ENCODE results near the gene RNF167.

RNF167 gene

DNA sequence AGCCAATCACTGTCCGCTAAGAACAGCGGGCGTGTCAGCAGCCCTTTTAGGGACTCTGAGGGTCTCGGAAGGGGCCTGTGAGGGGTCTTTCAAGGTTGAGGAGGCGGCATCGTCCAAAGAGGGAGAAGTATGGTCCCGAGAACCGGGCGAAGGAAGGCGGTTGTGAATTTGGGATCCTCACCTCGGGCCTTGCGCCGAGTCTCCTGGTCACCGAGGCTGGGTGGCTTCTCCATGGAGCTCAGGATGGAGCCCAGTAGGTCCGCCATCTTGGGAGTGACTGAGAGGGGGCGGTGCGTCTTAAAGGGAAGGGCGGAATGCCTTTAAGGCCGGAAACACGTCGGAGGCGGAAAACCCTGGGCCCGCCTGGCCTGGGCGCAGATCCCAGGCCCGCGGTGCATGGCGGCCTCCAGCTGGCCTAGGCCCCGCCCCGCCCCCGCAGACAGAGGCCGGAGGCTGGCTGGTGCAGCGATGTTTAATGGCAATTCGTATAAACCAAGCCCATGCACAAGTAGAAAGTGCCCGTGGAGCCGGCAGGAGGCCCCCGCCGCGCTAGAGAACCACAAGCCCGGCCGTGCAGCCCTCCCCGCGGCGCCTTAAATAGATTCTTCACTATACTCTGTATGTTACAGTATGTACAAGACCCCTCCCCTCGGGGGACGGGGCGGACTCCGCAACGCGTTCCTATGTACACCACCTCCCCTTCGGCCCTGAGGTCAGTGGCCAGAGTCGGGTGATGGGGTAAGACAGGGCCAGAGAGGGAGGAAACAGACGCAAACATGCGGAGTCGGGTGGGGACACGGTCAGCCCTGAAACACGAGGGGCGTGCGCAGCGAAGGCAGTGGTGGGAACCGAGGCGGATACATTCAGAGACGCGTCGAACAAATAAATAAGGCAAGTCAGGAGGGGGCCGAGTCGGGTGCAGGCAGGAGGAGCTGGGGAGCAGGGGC, 27.7 kb downstream of the RNF167 start, which contains the start of gene SPAG7 (continued):
- TF ChIP-seq GLI2 (tag by site-specific recombination; IDR thresholded peaks at IDR 0.05; ENCODE audit: borderline replicate concordance, low read depth) (no peak), ZNF510 (tag by site-specific recombination; IDR thresholded peaks at IDR 0.05; ENCODE audit: insufficient replicate concordance) (no peak), ZNF423 (tag by site-specific recombination; IDR thresholded peaks at IDR 0.05) (no peak), ZNF624 (tag by site-specific recombination; IDR thresholded peaks at IDR 0.05) (no peak), ZNF157 (tag by site-specific recombination; IDR thresholded peaks at IDR 0.05) (no peak), ZFP69B (tag by site-specific recombination; IDR thresholded peaks at IDR 0.05) (peak; percentile 98), ZNF623 (tag by site-specific recombination; IDR thresholded peaks at IDR 0.05) (no peak), TRIM28 (IDR thresholded peaks at IDR 0.05; ENCODE audit: borderline replicate concordance, low read length) (no peak), ZNF558 (tag by site-specific recombination; IDR thresholded peaks at IDR 0.05) (no peak), ZNF146 (tag by site-specific recombination; IDR thresholded peaks at IDR 0.05) (no peak), KLF10 (tag by site-specific recombination; IDR thresholded peaks at IDR 0.05) (peak; percentile 82), ZNF768 (tag by site-specific recombination; IDR thresholded peaks at IDR 0.05) (no peak), TSHZ1 (tag by site-specific recombination; IDR thresholded peaks at IDR 0.05; ENCODE audit: borderline replicate concordance) (no peak), IKZF3 (tag by site-specific recombination; IDR thresholded peaks at IDR 0.05) (peak; percentile 82), YY1 (tag by site-specific recombination; IDR thresholded peaks at IDR 0.05) (peak; percentile 98), ZNF561 (tag by site-specific recombination; IDR thresholded peaks at IDR 0.05; ENCODE audit: borderline replicate concordance) (peak; percentile 82; the same call in 1 of the 2 replicates), REST (tag by site-specific recombination; IDR thresholded peaks at IDR 0.05) (0 out of 2 replicates have a peak, but pooled peaks have one; percentile 10), ZNF544 (tag by site-specific recombination; IDR thresholded peaks at IDR 0.05) (no peak), RBAK (tag by site-specific recombination; IDR thresholded peaks at IDR 0.05) (no peak), KLF1 (tag by site-specific recombination; IDR thresholded peaks at IDR 0.05) (peak; percentile 62), KLF7 (tag by site-specific recombination; IDR thresholded peaks at IDR 0.05; ENCODE audit: borderline replicate concordance) (peak; percentile 82; the same call in 1 of the 2 replicates), MYNN (tag by site-specific recombination; IDR thresholded peaks at IDR 0.05; ENCODE audit: borderline replicate concordance) (no peak), YY2 (tag by site-specific recombination; IDR thresholded peaks at IDR 0.05) (peak; percentile 98), WT1 (tag by site-specific recombination; IDR thresholded peaks at IDR 0.05) (peak; percentile 51; the same call in 1 of the 2 replicates), ZSCAN5A (tag by site-specific recombination; IDR thresholded peaks at IDR 0.05) (no peak)
- TF ChIP-seq, protein P1, sequence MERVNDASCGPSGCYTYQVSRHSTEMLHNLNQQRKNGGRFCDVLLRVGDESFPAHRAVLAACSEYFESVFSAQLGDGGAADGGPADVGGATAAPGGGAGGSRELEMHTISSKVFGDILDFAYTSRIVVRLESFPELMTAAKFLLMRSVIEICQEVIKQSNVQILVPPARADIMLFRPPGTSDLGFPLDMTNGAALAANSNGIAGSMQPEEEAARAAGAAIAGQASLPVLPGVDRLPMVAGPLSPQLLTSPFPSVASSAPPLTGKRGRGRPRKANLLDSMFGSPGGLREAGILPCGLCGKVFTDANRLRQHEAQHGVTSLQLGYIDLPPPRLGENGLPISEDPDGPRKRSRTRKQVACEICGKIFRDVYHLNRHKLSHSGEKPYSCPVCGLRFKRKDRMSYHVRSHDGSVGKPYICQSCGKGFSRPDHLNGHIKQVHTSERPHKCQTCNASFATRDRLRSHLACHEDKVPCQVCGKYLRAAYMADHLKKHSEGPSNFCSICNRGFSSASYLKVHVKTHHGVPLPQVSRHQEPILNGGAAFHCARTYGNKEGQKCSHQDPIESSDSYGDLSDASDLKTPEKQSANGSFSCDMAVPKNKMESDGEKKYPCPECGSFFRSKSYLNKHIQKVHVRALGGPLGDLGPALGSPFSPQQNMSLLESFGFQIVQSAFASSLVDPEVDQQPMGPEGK (tag by site-specific recombination; IDR thresholded peaks at IDR 0.05): peak; percentile 85
- TF ChIP-seq, protein P2, sequence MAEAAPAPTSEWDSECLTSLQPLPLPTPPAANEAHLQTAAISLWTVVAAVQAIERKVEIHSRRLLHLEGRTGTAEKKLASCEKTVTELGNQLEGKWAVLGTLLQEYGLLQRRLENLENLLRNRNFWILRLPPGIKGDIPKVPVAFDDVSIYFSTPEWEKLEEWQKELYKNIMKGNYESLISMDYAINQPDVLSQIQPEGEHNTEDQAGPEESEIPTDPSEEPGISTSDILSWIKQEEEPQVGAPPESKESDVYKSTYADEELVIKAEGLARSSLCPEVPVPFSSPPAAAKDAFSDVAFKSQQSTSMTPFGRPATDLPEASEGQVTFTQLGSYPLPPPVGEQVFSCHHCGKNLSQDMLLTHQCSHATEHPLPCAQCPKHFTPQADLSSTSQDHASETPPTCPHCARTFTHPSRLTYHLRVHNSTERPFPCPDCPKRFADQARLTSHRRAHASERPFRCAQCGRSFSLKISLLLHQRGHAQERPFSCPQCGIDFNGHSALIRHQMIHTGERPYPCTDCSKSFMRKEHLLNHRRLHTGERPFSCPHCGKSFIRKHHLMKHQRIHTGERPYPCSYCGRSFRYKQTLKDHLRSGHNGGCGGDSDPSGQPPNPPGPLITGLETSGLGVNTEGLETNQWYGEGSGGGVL (tag by site-specific recombination; IDR thresholded peaks at IDR 0.05): 0 out of 2 replicates have a peak, but pooled peaks have one; percentile 19

All from HEK293 (cell line).